GM21360 (cell line): Measurements from ENCODE around the gene LRMDA.

Experiments
- ATAC-seq: cut with Tn5 transposase; IDR thresholded peaks from one replicate; pipeline ENCODE4 v1.9.1; 2021; ENCODE audit warnings: mild to moderate bottlenecking, moderate library complexity; ENCODE audit not compliant: unreplicated experiment

Gene LRMDA

GRCh38 chr10:75401569-75402485 is 29.6 kb upstream of the LRMDA start, which contains the start of gene ZNF503:
Gene ZNF503, minus strand, starts transcription at chr10:75401764. Its CDS starts 345 bp downstream, at chr10:75401419.
- no peak for ATAC-seq

- ATAC-seq = no peak
Measured at GRCh38 chr10:75402486-75403143, 28.8 kb upstream of the LRMDA start.

GRCh38 chr10:75403144-75403938 is 28.1 kb upstream of the LRMDA start:
- ATAC-seq = no peak

- ATAC-seq = no peak
Measured at GRCh38 chr10:75403939-75404814, 27.2 kb upstream of the LRMDA start.

GRCh38 chr10:75404815-75405597 is 26.4 kb upstream of the LRMDA start:
- no peak for ATAC-seq

- ATAC-seq = no peak
Measured at GRCh38 chr10:75405598-75406461, 25.6 kb upstream of the LRMDA start.

- no peak for ATAC-seq
Measured at GRCh38 chr10:75406462-75407223, 24.8 kb upstream of the LRMDA start.

- no peak for ATAC-seq
Measured at GRCh38 chr10:75407224-75407712, 24.2 kb upstream of the LRMDA start.

GRCh38 chr10:75407713-75408508 is 23.5 kb upstream of the LRMDA start:
- ATAC-seq = no peak

GRCh38 chr10:75408509-75408875 is 22.9 kb upstream of the LRMDA start:
- ATAC-seq = no peak

GRCh38 chr10:75408911-75409885 is 22.2 kb upstream of the LRMDA start:
- ATAC-seq = no peak

- no peak for ATAC-seq
Measured at GRCh38 chr10:75410132-75411005, 21.1 kb upstream of the LRMDA start.

GRCh38 chr10:75414527-75414926 is 16.9 kb upstream of the LRMDA start:
- no peak for ATAC-seq

GRCh38 chr10:75417522-75417927 is 13.9 kb upstream of the LRMDA start:
- ATAC-seq = no peak

- no peak for ATAC-seq
Measured at GRCh38 chr10:75418293-75418692, 13.1 kb upstream of the LRMDA start.
